GM12878 (cell line): ENCODE measurements around the gene UNC5B.

Experiments
- CHD2 ChIP-seq: IDR thresholded peaks from 2 replicates; pipeline ENCODE4 v1.6.1; 2011; ENCODE audit warnings: low read depth, low read length, improper control_type of control experiment, borderline replicate concordance
- CTCF ChIP-seq, 3 experiments: IDR thresholded peaks in 2 of 3; conservative IDR thresholded peaks in 1 of 3; 2 replicates each; pipeline ENCODE4 v1.5.1; 2011; ENCODE audit warnings: low read depth in 3 of 3, low read length in 3 of 3, mild to moderate bottlenecking in 3 of 3, control low read depth in 2 of 3, moderate library complexity in 2 of 3, inconsistent platforms in 1 of 3, mixed read lengths in 1 of 3; ENCODE audit not compliant: control insufficient read depth in 2 of 3, insufficient read depth in 1 of 3; ENCODE audit errors: extremely low read depth in 1 of 3
- ETV6 ChIP-seq, 2 experiments: fragments of 450-650 bp in 1 of 2; IDR thresholded peaks in 1 of 2; conservative IDR thresholded peaks in 1 of 2; 2 replicates each; pipeline ENCODE4 v1.6.1; 2014; ENCODE audit warnings: antibody characterized with exemption in 1 of 2, borderline replicate concordance in 1 of 2, low read depth in 1 of 2, mild to moderate bottlenecking in 1 of 2, moderate library complexity in 1 of 2
- EZH2 ChIP-seq: IDR thresholded peaks from 2 replicates; pipeline ENCODE4 v1.6.1; 2012; ENCODE audit warnings: low read depth, mild to moderate bottlenecking, control low read depth, inconsistent platforms, low read length, borderline replicate concordance; ENCODE audit not compliant: control insufficient read depth
- FOS ChIP-seq: IDR thresholded peaks from 3 replicates; pipeline ENCODE4 v1.6.1; 2011; ENCODE audit warnings: borderline replicate concordance; ENCODE audit not compliant: insufficient read length; ENCODE audit errors: extremely low read depth
- HDAC2 ChIP-seq: fragments of 200-600 bp; sonication (generic); IDR thresholded peaks from 2 replicates; pipeline ENCODE4 v1.6.1; 2017
- JUNB ChIP-seq: IDR thresholded peaks from 2 replicates; pipeline ENCODE4 v1.6.1; 2016; ENCODE audit warnings: antibody characterized with exemption, mild to moderate bottlenecking
- JUND ChIP-seq: IDR thresholded peaks from 2 replicates; pipeline ENCODE4 v1.6.1; 2012; ENCODE audit warnings: low read depth, mild to moderate bottlenecking, low read length, improper control_type of control experiment, moderate library complexity
- KDM1A ChIP-seq: fragments of 200-600 bp; sonication (generic); IDR thresholded peaks from 2 replicates; pipeline ENCODE4 v1.6.1; 2016; ENCODE audit warnings: borderline replicate concordance
- POLR2AphosphoS2 ChIP-seq: IDR thresholded peaks from 2 replicates; pipeline ENCODE4 v1.6.1; 2011; ENCODE audit warnings: low read depth, mild to moderate bottlenecking, low read length, improper control_type of control experiment, moderate library complexity
- POLR2AphosphoS5 ChIP-seq: IDR thresholded peaks from 2 replicates; pipeline ENCODE4 v1.6.1; 2011; ENCODE audit warnings: mild to moderate bottlenecking, low read length, inconsistent platforms
- ZZZ3 ChIP-seq: IDR thresholded peaks from 2 replicates; pipeline ENCODE4 v1.6.1; 2011; ENCODE audit warnings: low read depth; ENCODE audit not compliant: control insufficient read depth, insufficient read length
- TF ChIP-seq, protein P1 (sequence below): fragments of 450-650 bp; IDR thresholded peaks from 2 replicates; pipeline ENCODE4 v1.6.1; 2014; ENCODE audit warnings: mild to moderate bottlenecking

GRCh38 chr10:71256661-71257318, 44.4 kb downstream of the UNC5B start:
- TF ChIP-seq CTCF (IDR thresholded peaks at IDR 0.05 in 2 of 3, conservative IDR thresholded peaks at IDR 0.05 in 1 of 3; ENCODE audit: control insufficient read depth in 2 of 3, extremely low read depth in 1 of 3, insufficient read depth in 1 of 3, low read depth in 3 of 3, low read length in 3 of 3) (no peak), CHD2 (no peak), POLR2AphosphoS2 (no peak), EZH2 (no peak), POLR2AphosphoS5 (no peak), ZZZ3 (no peak), KDM1A (no peak), ETV6 (conservative IDR thresholded peaks at IDR 0.05 in 1 of 2, IDR thresholded peaks at IDR 0.05 in 1 of 2; ENCODE audit: borderline replicate concordance in 1 of 2, low read depth in 1 of 2) (no peak), JUNB (no peak), JUND (no peak), FOS (no peak), HDAC2 (no peak)
- TF ChIP-seq, protein P1, sequence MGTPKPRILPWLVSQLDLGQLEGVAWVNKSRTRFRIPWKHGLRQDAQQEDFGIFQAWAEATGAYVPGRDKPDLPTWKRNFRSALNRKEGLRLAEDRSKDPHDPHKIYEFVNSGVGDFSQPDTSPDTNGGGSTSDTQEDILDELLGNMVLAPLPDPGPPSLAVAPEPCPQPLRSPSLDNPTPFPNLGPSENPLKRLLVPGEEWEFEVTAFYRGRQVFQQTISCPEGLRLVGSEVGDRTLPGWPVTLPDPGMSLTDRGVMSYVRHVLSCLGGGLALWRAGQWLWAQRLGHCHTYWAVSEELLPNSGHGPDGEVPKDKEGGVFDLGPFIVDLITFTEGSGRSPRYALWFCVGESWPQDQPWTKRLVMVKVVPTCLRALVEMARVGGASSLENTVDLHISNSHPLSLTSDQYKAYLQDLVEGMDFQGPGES, result no peak
